Activated T-cell treated with anti-CD3 and anti-CD28 coated beads, Interleukin-2, amount 50 U/mL, for 24 hours (primary cell): ENCODE results near the gene GNA12.

Experiments
- DNase-seq: peaks from one replicate; pipeline ENCODE4 v3.0.0-alpha.2; 2020
- H3K27ac Mint-ChIP-seq: 2 replicates; pipeline ENCODE4 v1.8.0; 2020; ENCODE audit warnings: mild to moderate bottlenecking, mixed read lengths
- H3K27me3 Mint-ChIP-seq: 2 replicates; pipeline ENCODE4 v1.8.0; 2020; ENCODE audit warnings: mixed read lengths
- H3K36me3 Mint-ChIP-seq: 2 replicates; pipeline ENCODE4 v1.8.0; 2020; ENCODE audit warnings: low read depth, mixed read lengths
- H3K4me1 Mint-ChIP-seq: 2 replicates; pipeline ENCODE4 v1.8.0; 2020; ENCODE audit warnings: low read depth, mixed read lengths
- H3K4me3 Mint-ChIP-seq: 2 replicates; pipeline ENCODE4 v1.8.0; 2020; ENCODE audit warnings: mild to moderate bottlenecking, moderate library complexity, mixed read lengths
- H3K9me3 Mint-ChIP-seq: 2 replicates; pipeline ENCODE4 v1.8.0; 2020; ENCODE audit warnings: mixed read lengths

The GNA12 gene

DNA sequence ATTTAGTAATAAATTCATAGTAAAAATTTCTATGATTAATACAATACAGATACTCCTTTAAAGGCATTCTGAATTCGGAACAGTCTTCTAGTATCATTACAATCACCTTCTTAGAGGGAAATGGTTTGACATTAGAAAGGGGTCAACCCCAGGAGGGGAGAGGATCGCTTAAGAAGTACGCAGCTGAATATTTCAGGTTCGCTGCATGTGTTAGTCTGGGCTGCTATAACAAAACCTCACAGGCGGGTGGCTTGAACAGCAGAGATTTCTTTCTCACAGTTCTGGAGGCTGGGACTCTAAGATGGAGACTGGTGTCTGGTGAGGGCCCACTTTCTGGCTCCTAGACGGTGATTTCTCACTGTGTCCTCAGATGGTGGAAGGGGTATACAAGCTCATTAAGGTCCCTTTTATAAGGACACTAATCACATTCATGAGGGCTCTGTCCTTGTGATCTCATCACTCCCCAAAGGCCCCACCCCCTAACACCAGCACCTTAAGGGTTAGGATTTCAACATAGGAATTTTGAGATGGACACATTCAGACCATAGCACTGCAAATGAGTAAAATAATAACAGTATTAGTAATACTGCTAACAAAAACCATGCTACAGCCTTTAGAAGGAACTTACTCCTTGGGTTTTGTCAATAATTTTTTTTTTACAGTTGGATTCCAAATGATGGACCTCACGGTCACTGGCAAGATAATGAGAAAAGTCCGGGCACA lies 34.0 kb downstream of the GNA12 start:
- no peak for DNase-seq
- Mint-ChIP-seq H3K27me3 (no peaks in the 10 kb centered on the region), H3K4me1 (peaks cover 20% of the 10 kb centered on the region), H3K9me3 (no peaks in the 10 kb centered on the region), H3K36me3 (no peaks in the 10 kb centered on the region), H3K4me3 (no peak overlapping the region), H3K27ac (no peak overlapping the region)

DNA sequence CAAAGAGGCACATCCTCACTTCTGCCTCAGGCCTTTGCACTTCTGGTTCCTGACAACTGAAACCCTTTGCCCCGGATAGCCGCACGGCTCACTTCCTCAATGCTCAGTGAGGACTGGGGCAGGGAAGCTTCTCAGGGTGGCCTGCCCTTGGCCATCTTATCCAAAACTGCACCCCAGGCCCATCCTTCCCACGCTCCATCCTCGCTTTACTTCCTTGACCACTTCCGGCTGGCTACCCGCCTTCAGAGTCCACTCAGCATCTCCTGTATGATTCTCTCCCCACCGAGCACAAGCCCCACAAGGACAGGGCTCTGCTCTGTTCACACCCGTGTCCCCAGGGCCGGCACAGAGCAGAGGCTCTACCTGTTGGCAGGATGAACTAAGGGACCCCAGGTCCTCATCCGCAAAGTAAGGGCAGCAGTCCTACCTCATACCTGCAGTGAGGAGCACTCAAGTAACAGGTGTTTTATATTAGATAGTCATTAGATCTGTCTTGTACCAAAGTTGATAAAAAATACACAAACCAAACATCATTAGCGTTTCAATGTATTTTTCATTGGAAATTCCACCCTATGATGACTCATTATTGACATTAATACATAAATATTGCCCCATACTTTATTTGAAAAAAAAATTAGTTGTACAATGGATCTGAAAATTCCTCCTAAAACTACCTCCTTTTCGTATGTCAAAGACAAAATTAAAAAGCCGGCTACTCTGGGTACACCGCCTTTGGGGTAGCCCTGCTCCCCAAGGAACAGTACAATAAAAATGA lies 35.0 kb downstream of the GNA12 start:
- no peak for DNase-seq
- H3K27ac Mint-ChIP-seq, result no peak overlapping the region

DNA sequence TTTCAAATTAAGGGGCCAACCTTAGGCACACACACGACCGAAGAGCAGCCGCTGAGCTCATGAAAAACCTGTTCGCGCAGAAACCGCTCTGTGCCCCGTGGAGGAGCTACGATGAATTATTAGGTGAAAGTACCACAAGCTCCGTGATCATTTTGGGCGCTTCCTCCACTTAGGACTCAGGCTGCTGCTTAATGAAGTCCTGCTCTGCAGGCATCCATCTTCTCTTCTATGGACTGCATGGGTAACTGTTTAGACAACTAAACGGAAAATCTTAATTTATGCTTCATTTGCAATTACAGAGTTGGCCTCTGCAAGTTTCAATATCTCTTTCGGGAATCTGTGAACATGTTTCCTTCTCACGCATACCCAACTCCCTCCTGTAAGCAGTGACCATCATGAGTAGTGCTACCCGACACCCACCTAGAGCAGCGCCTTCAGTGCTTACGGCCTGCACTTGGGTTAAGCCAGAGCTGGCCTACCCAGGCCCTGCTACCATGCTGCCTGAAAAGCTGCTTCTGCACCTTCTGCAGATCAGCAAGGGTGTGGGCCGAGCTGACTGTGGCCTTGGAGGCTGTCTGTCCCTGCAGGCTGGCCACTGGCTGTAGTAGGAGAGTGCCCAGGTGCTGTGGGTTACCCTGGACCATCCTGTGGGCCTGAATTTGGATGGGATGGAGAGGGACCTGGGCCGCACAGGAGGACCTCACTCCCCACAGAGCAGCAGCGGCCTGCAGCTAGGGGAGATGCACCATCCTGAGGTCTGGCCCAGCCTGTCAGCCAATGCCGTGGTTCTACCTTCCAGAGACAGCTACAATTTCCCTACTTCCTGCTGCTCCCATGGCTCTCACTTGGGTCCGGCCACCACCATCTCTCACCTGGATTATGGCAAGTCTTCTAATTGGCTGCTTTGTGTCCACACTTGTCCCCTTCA lies 36.0 kb downstream of the GNA12 start:
- Mint-ChIP-seq H3K27ac (no peak overlapping the region), H3K4me3 (no peak overlapping the region), H3K36me3 (no peaks in the 10 kb centered on the region), H3K27me3 (no peaks in the 10 kb centered on the region), H3K4me1 (peaks cover 23% of the 10 kb centered on the region), H3K9me3 (no peaks in the 10 kb centered on the region)
- DNase-seq, result no peak

More for the DNA sequence above, 35.0 kb downstream of the GNA12 start:
- H3K4me3 Mint-ChIP-seq, result no peak overlapping the region
- no peaks in the 10 kb centered on the region for H3K36me3 Mint-ChIP-seq
- peaks cover 18% of the 10 kb centered on the region for H3K4me1 Mint-ChIP-seq
- H3K27me3 Mint-ChIP-seq, result no peaks in the 10 kb centered on the region
- H3K9me3 Mint-ChIP-seq, result no peaks in the 10 kb centered on the region

DNA sequence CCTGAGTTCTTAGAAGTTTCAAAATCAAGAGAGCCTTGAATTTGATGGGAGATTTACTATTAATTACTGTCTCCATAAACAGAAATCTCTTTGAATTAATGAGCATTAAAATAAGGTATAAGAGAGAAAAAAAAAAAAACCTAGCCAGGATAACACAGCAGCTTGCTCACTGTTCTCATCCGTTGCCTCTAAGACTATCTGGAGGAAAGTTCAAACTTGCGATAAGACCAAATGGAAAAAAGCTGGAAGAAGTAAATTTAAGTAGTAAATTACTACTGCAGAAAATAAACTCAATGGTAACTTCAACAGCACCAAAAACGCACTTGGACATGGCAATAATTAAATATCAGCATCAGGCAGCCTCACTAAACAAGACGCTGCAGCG lies 36.7 kb downstream of the GNA12 start:
- H3K4me3 Mint-ChIP-seq, result no peak overlapping the region
- no peak overlapping the region for H3K27ac Mint-ChIP-seq
- H3K9me3 Mint-ChIP-seq, result no peaks in the 10 kb centered on the region

DNA sequence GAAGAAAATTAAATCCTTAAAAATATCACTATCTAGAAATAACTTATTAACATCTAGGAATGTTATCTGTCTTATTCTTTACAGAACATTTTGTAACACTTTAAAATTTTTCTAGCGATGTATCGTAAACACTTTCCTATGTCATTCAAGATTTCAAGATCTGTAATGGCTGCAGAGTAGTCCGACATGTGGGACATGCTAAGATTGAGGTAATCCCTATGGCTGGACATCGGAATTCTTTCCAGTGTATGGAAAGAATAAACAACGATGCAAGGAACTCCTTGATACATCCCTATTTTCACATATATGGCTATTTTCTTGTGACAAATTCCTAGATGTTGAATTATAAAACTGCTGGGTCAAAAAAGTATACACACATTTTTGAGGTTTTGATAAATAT lies 37.5 kb downstream of the GNA12 start:
- Mint-ChIP-seq H3K4me1 (peaks cover 37% of the 10 kb centered on the region), H3K4me3 (no peak overlapping the region)

More for the DNA sequence above, 36.7 kb downstream of the GNA12 start:
- Mint-ChIP-seq H3K27me3 (no peaks in the 10 kb centered on the region), H3K36me3 (no peaks in the 10 kb centered on the region), H3K4me1 (peaks cover 30% of the 10 kb centered on the region)
- DNase-seq, result no peak

DNA sequence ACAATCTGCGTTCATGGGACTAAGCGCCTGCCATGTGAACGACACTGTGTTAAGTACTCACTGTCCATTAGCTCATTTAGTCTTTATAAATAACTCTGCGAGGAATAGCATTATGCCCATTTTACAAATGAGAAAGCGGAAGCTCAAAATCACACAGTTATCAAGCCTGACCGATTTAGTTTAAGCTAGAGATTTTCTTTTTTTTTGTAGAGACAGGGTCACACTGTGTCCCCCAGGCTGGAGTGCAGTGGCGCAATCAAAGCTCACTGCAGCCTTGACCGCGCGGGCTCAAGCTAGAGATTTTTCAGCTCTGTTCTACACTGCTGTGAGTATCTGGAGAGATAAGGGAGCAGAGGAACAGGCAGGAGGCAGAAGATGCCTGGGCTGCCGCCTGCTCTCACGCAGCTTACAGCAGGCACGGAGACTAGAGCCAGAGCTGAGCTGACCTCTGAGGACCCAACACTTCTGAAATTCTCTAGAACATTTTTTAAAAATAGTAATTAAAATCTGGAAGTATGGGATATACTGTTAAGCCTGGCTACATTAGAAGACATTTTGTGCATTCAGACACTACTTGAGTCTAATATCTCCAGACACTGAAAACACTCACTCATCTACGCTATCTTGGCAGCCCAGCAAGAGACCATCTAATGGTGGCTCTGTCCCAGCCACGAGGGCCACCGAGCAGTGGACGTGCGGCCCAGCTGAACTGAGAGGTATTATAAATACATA lies 38.7 kb downstream of the GNA12 start:
- no peak overlapping the region for H3K27ac Mint-ChIP-seq
- no peaks in the 10 kb centered on the region for H3K9me3 Mint-ChIP-seq
- H3K4me1 Mint-ChIP-seq, result peaks cover 47% of the 10 kb centered on the region
- DNase-seq, result no peak
- no peaks in the 10 kb centered on the region for H3K36me3 Mint-ChIP-seq
- no peak overlapping the region for H3K4me3 Mint-ChIP-seq
- H3K27me3 Mint-ChIP-seq, result no peaks in the 10 kb centered on the region

More for the DNA sequence above, 37.5 kb downstream of the GNA12 start:
- H3K36me3 Mint-ChIP-seq, result no peaks in the 10 kb centered on the region
- H3K27ac Mint-ChIP-seq, result no peak overlapping the region
- no peak for DNase-seq
- no peaks in the 10 kb centered on the region for H3K9me3 Mint-ChIP-seq
- no peaks in the 10 kb centered on the region for H3K27me3 Mint-ChIP-seq

DNA sequence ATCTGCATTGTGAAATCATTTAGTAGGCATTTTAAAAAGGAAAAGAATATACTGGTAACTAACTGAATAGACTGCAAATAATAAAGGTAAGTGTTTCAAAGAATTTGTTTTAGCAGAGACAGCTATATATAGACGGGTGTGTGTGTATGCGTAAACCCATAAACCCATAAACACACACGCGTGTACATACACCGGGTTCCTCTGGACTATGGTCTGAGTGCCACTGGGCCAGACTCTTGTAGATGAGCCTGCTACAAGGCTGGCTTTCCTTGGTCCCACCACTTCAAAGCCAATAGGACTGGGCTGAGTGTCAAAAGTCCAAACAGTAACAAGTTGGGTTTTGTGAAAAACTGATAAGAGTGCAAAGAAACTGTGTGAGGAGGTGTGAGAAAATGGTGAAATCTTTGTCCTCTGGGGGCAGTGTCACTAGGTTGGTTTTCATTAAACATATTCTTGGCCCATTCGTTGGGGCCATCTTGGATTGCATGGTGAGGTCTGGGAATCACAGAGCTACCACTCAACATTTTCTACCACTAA lies 39.8 kb downstream of the GNA12 start:
- H3K9me3 Mint-ChIP-seq, result no peaks in the 10 kb centered on the region
- H3K27ac Mint-ChIP-seq, result no peak overlapping the region
- H3K4me1 Mint-ChIP-seq, result peaks cover 55% of the 10 kb centered on the region
- no peaks in the 10 kb centered on the region for H3K36me3 Mint-ChIP-seq
- no peaks in the 10 kb centered on the region for H3K27me3 Mint-ChIP-seq
- no peak overlapping the region for H3K4me3 Mint-ChIP-seq
- DNase-seq, result no peak

DNA sequence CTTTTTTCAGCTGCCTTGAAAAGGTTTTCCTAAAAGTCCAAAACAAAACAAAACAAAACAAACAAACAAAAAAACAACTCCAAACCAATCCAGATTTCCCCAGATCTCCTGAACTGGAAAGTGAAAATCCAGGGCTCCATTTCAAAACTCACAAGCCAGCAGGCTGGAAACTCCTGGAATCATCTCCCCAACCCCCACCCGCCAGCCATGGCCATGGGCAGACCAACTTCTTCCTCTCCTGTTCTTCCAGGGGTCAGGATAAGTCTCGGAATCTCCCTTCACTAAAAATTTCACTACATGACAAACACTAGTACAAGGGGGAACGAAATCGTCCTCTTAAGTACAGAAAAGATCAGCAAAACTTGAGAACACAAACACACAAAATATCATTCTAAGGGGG lies 40.4 kb downstream of the GNA12 start:
- no peak for DNase-seq
- peaks cover 56% of the 10 kb centered on the region for H3K4me1 Mint-ChIP-seq
- H3K27ac Mint-ChIP-seq, result no peak overlapping the region
- no peaks in the 10 kb centered on the region for H3K9me3 Mint-ChIP-seq
- H3K27me3 Mint-ChIP-seq, result no peaks in the 10 kb centered on the region
- no peaks in the 10 kb centered on the region for H3K36me3 Mint-ChIP-seq
- no peak overlapping the region for H3K4me3 Mint-ChIP-seq

DNA sequence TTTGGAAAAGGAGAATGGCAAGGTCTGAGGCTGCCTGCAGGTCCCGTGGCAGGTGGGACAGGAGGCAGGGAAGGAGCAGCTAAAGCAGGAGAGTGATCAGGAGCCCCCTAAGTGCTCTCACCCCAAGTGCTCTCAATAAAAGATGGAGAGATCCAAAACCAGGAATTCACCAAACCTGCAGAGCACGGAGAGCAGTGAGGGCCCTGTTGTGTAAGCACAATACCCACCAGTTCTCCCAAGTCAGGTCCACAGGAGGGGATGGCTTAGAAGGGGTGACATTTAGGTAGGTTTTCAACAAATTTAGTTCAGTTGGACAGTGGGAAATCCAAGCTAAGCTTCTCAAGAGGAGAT lies 40.8 kb downstream of the GNA12 start:
- Mint-ChIP-seq H3K27ac (no peak overlapping the region), H3K27me3 (no peaks in the 10 kb centered on the region), H3K36me3 (no peaks in the 10 kb centered on the region), H3K4me3 (no peak overlapping the region), H3K9me3 (no peaks in the 10 kb centered on the region), H3K4me1 (peaks cover 52% of the 10 kb centered on the region)
- no peak for DNase-seq

DNA sequence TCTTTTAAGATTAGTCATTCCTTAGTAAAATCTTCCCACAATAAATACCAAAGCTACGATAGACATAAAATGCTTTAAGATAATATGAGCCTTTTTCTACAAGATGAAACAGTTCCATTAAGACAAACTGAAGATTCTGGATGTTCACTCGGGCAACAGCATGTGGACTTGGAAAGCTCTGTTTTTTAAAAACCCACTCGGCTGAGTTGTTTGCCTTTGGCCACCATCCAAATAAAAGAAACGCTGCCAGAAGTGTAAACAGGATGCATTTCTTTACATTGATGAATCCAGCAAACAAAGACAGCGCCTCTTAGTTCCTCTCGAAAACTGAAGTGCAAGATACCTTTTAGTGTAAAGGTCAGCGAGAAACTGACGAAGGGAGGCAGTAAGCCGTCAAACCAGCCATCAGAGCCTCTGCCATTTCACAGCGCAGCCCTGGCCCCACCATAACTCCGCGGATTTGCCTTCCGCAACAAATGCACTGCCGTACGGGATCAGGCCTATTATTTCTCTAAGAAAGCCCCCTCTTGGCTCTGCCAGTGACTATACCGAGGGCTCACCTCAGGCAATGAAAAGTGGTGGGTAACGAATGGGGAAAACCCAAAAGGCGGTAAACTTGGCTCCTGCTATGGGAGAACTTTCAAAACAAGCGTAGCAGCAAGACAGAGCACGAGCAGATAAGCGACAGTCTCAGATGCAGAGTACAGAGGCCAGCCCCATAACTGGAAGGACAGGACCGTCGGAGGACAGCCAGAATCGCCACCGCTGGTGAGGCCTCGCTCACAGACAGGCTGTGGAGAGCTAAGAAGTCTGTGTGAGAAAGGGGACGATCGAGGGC lies 41.4 kb downstream of the GNA12 start:
- no peaks in the 10 kb centered on the region for H3K36me3 Mint-ChIP-seq
- H3K27me3 Mint-ChIP-seq, result no peaks in the 10 kb centered on the region
- H3K27ac Mint-ChIP-seq, result no peak overlapping the region
- DNase-seq, result no peak
- peaks cover 49% of the 10 kb centered on the region for H3K4me1 Mint-ChIP-seq
- no peaks in the 10 kb centered on the region for H3K9me3 Mint-ChIP-seq
- H3K4me3 Mint-ChIP-seq, result no peak overlapping the region

DNA sequence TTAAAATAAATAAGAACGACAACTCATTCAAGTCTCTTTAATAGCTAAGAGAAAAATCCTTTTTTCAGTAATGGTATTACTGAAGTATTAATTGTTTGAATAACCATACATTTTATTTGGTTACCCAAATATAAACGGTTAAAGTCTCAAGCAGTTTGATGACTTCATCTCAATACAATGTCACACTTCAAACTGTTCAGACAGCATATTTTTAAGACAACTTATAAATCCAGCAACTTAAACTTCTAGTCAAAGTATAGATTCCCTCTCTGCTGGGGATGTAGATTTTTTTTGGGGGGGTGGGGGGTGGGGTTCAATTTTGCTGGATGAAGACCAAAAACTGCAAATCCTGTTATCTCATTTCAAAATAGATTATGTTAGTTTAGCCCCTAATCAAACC lies 42.0 kb downstream of the GNA12 start:
- Mint-ChIP-seq H3K9me3 (no peaks in the 10 kb centered on the region), H3K27ac (no peak overlapping the region), H3K4me3 (no peak overlapping the region), H3K4me1 (peaks cover 46% of the 10 kb centered on the region), H3K36me3 (no peaks in the 10 kb centered on the region), H3K27me3 (no peaks in the 10 kb centered on the region)
- DNase-seq, result no peak

DNA sequence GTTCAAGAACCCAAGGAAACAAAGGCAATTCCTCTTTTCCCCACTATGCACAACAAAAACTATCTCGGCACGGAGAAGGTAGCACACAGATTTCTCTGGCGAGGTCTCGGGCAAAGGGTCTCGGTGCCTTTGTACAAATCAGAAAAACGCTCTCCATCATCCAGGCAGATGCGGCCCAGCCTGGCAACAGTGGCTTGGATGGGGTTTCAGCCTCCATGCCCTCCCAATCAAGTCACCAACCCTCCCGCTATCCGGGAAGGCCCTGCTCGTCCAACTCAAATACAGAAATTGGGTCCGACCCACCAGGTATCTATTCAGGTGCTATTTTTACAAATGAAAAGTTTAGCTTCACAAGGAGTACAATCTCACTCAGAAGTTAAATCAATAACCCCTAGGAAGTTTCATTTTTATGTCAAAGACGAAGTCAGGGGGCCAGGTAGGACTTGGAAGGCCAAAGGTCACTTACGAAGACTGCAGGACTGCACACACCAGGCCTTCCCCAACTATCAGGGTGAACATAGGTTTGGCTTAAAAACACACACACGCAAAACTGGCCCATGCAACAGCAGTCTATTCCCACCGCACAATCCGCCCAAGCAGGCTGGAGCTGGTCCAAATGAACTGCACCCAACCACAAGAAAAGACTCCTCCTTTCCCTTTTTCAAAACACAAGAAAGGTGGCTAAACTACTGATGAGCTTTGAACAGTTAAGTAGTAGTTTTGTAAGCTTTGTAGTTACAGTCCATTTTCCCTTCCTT lies 43.0 kb downstream of the GNA12 start:
- H3K4me3 Mint-ChIP-seq, result no peak overlapping the region
- H3K27me3 Mint-ChIP-seq, result no peaks in the 10 kb centered on the region
- no peaks in the 10 kb centered on the region for H3K9me3 Mint-ChIP-seq
- peak overlapping the region; percentile 23 for H3K27ac Mint-ChIP-seq
- H3K4me1 Mint-ChIP-seq, result peaks cover 46% of the 10 kb centered on the region
- no peak for DNase-seq
- H3K36me3 Mint-ChIP-seq, result no peaks in the 10 kb centered on the region
